AG08395 (cell line): ENCODE measurements around the gene TGM5.
"Not testable (repeated sequence)": the region's sequence is repeated elsewhere in the genome, so short reads cannot be mapped to it uniquely, and the experiment has no call there.

Experiments
- DNase-seq: peaks from one replicate; pipeline ENCODE4 v3.0.0; 2012; ENCODE audit warnings: mixed read lengths, low spot score

TGM5 gene

GRCh38 chr15:43244092-43244491 is 22.6 kb downstream of the TGM5 start:
- no peak for DNase-seq

- DNase-seq, result no peak
Observed at GRCh38 chr15:43243020-43243645, 23.6 kb downstream of the TGM5 start.

GRCh38 chr15:43242616-43243015 is 24.1 kb downstream of the TGM5 start:
- no peak for DNase-seq

- DNase-seq, result peak; percentile 83
Observed at GRCh38 chr15:43241100-43241499, 25.6 kb downstream of the TGM5 start.

GRCh38 chr15:43239732-43240491 is 26.8 kb downstream of the TGM5 start:
- DNase-seq, result no peak

- no peak for DNase-seq
Observed at GRCh38 chr15:43238671-43239131, 28.0 kb downstream of the TGM5 start.

- no peak for DNase-seq
Observed at GRCh38 chr15:43237842-43238470, 28.8 kb downstream of the TGM5 start.

- DNase-seq, result no peak
Observed at GRCh38 chr15:43235536-43235935, 31.2 kb downstream of the TGM5 start.

GRCh38 chr15:43232289-43232874 is 34.3 kb downstream of the TGM5 start:
- no peak for DNase-seq

GRCh38 chr15:43230640-43231115 is 36.0 kb downstream of the TGM5 start:
- DNase-seq, result peak; percentile 59

GRCh38 chr15:43229977-43230376 is 36.8 kb downstream of the TGM5 start:
- DNase-seq, result no peak

- no peak for DNase-seq
Observed at GRCh38 chr15:43226436-43227305, 40.1 kb downstream of the TGM5 start.

GRCh38 chr15:43225950-43226255 is 40.8 kb downstream of the TGM5 start:
- not testable (repeated sequence) for DNase-seq

GRCh38 chr15:43225201-43225949 is 41.4 kb downstream of the TGM5 start:
- DNase-seq, result peak; percentile 78

- no peak for DNase-seq
Observed at GRCh38 chr15:43221422-43221821, 45.3 kb downstream of the TGM5 start.

- DNase-seq, result no peak
Observed at GRCh38 chr15:43220991-43221403, 45.7 kb downstream of the TGM5 start, which contains the start of gene EPB42. EPB42 (minus strand) TSS chr15:43221018; CDS start chr15:43220825, 193 bp downstream.

- no peak for DNase-seq
Observed at GRCh38 chr15:43219929-43220928, 46.5 kb downstream of the TGM5 start.

GRCh38 chr15:43218908-43219706 is 47.6 kb downstream of the TGM5 start:
- DNase-seq, result peak; percentile 51

- peak; percentile 27 for DNase-seq
Observed at GRCh38 chr15:43215961-43216360, 50.8 kb downstream of the TGM5 start.
